HL-60/S4 (cell line): ENCODE data around the gene ZNF558.

ENCODE experiments used
- in situ Hi-C: fragments of 300-500 bp; cut with MboI; formaldehyde crosslinking; loops from 2 replicates; pipeline ENCODE4 v1.14.3; 2022; ENCODE audit warnings: low sequenced_read_pairs

The ZNF558 gene

DNA sequence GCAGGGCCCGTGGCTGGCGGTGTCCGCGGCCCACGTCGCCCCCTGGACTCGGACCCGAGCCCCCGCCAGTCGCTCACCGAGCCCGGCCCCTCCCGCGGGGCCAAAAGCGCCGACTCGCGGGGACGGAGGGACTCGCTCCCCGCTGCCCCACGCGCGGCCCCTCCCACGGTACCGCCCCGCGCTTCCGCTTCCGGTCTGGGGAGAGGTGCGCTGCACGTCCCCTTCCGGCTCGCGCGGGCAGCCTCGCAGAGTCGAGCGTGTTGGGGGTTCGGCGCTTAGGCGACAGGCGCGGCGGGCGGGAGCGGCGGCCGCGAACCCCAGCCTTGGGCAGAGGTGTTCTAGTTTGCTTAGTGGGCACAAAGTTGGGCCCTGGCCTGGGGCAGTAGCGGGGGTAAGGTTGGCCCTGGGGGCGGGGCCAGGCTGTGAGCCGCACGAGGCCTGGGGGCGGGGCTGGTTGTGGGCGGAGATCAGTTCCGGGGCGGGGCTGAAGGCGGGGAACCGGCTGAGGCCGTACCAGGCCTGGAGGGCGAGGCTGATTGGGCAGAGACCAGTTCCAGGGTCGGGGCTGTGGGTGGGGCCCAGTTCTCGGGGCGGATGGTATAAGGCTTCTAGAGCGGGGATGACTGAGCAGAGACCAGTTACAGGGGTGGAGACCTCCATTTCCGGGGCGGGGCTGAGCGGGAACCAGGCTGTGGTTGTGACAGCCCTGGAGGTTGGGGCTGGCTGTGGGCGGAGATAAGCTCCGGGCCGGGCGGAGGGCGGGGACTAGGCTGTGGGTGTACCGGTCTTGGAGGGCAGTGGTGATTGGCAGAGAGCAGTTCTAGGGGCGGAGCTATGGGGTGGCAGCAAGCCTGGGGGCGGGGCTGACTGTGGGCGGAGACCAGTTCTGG, at the start of gene ZNF558, which contains the start of gene MBD3L1:
Gene ZNF558 (minus strand): TSS at position 173 of the 890 bp plus-strand sequence. CDS start 9,645 bp downstream, outside the sequence.
Gene MBD3L1 (plus strand): TSS at position 246 of the 890 bp plus-strand sequence. CDS start 10,302 bp downstream, outside the sequence.
- in situ Hi-C loops, result no loop called here

DNA sequence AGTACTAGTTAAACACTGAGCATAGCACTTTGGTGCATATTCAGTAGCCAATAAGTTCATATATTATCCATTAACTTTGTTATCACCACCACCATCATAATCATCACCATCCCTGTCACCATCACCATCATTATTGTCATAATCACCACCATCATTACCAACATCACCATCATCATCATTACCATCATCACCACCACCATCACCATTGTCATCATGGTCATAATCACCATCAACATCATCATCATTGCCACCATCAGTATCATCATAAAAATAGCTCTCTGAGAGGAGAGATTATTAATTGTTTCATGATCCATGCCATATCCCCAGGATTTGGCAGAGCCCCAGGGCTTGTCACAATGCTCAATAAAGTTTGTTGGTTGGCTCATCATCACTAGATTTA, 49.4 kb upstream of the ZNF558 start:
- in situ Hi-C loops, result no loop called here

DNA sequence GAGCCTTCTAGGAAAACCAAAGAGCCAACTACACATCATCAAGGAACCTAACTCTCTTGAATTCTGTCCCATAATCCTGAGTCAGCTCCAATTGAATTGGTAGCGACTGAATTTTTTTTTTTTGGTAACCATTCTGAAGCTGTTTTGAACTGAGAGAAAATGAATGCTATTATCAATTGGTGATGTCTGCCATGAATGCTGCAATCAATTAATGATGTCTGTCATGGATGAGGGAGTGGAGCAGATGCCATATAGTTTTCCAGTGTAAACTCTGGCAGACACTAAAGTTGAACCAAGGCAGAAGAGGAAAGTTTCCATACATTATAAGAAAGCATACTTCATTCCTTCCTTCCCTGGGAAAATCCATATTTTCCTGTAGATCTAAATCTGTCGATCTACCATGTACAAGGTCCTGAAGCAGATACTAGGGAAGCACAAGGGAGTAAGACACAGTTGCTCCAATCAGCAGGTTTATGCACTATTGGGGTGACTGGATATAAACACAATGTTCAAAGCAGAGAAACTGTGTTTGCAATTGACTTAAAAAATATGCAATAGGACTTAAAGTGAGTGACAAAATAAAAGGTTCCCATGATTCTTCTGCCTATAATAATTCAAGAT, 48.9 kb upstream of the ZNF558 start:
- in situ Hi-C loops, result no loop called here

DNA sequence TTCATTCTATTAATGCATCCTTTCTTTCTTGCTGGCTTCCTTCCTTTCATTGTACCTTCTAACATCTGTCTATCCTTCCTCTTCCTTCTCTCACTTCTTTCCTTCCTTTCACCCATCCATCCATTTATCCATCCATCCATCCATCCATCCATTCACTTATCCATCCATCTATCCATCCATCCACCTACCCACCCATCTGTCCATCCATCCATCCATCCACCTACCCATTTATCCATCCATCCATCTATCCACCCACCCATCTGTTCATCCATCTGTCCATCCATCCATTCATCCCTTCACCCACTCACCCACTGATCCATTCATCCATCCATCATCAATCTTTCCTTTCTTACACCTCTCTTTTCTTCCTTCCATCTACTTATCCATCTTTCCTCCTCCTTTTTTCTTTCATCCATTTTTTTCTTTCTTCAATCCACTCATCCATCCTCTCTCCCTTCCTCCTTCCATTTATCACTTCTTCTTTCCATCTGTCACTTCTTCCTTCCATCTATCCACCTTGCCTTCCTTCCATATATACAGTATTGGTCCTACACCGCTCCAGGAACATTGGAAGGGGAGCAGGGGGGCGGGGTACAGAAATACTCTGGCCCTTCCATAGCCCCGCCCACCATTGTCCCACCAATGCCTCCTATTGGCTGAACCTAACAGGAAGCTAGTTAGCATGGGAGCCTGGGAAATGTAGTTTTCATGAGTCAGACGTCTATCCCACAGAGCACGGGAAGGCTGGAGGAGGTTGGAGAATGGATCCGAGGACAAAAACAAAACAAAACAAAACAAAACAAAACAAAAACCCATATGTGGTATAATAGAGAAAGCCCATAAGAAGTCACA, 46.0 kb upstream of the ZNF558 start:
- in situ Hi-C loops, result no loop called here

DNA sequence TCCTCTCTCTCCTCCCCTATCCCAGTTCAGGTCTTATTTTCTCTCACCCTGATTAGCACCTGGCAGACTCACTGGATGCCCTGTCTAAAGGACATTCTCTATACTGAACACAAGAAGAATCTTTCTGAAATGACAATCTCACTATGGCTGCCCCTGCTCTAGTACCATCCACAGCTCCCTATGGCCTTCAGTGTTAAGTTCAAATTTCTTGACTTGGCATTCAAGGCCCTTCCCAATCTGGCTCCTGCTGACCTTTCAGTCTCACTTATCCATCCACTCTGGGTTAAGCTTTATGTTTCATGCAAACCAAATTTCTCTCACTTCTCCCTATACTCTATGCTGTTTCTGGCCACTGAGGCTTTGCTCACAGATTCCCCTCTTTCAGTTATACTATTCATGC, 34.2 kb upstream of the ZNF558 start:
- in situ Hi-C loops, result no loop called here

DNA sequence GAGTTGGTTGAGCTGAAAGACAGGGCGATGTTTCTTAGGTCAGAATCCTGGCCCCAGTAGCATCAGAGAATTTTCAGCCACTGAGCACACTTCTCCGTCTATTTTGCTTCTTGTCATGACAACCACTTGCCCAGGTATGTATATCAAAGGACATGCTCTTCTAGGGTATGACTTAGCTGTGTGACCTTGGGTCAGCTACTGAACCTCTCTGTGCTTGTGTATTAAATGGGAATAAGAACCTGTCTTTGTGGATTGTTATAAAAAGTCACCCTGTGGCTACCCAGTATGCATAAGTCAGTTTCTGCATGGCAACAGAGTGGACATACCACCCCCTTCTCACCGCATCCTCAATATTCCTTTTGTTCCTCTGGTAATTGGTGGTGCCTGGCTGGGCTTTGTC, 26.2 kb upstream of the ZNF558 start:
- in situ Hi-C loops, result no loop called here

DNA sequence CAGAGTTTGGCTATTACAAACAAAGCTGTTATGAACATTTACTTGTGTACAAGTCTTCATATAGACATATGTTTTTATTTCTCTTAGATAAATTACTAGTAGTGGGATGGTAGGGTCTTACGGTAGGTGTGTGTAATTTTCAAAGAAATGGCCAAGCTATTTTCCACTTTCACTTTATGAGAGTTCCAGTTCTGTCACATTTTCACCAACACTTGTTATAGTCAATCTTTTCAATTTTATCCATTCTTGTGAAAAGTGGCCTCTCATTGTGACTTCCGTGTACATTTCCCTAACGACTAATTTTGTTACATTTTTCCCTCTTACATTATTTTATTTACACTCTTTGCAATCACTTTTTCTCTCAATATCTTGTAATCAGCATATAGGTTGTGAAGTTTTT, 18.4 kb upstream of the ZNF558 start:
- in situ Hi-C loops, result no loop called here

DNA sequence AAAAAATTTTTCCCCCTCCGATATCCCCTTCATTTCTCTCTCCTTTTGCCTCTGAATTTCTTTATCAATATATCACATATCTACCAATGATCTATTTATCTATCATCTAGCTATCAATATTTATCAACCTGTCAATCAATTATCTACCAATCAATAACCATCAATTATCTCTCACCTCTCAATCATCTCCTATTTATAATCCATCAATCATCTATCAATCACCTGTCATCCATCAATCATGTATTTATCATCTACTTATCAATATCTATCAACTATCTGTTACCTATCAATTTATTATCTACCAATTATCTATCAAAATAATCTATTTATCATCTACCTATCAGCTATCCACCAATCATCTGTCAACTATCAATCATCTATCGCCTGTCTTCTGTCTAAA, 17.1 kb upstream of the ZNF558 start:
- in situ Hi-C loops, result no loop called here

DNA sequence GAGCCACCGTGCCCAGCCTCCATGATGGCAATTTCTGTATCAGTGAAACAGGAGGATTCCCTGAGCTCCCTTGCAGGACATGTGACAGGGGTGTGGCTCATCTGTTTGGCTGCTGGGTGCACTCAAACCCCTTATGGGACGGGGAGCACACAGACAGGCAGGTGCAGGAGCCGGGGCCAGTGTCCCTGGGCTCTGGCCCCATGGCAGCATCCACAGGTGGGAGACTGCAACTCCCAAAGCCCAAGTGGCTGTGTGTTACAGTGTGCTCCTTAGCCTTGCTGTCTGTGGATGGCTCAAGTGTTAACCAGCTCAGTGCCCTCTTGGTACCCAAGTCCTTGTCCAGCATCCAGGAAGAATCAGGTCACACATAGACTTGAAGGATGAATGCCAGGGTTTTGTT, 14.7 kb upstream of the ZNF558 start:
- in situ Hi-C loops, result no loop called here

DNA sequence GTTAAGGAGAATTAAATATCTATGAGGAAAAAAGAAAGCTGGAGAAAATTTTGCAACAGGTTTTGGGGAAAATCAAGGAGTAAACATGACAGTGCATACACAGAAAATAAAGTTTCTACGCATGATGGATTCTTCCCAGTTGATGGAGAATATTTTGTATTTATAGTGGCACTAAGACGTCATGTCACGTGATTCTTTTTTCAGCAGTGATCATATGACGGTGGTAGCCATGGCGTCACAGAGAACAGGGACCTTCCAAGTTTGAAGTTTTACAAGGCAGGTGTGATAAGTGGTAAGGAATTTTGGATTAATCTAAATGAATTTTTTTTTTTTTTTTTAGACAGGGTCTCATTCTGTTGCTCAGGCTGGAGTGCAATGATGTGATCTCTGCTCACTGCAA, 8.6 kb upstream of the ZNF558 start:
- in situ Hi-C loops, result no loop called here

DNA sequence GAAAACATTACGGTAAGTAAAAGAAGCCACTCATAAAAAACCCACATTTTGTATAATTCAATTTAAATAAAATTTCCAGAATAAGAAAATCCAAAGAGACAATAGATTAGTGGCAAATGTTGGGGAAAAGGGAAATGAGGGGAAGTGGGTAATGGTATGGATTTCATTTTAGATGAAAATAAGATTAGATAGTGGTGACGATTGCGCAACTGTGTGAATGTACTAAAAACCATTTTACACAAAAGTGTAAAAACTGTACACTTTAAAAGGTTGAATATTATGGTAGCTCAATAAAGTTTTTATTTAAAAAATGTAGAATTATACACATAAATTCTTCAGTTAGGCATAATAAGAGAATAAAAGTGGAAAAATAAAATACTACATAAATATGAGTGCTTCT, 3.8 kb upstream of the ZNF558 start:
- in situ Hi-C loops, result no loop called here

DNA sequence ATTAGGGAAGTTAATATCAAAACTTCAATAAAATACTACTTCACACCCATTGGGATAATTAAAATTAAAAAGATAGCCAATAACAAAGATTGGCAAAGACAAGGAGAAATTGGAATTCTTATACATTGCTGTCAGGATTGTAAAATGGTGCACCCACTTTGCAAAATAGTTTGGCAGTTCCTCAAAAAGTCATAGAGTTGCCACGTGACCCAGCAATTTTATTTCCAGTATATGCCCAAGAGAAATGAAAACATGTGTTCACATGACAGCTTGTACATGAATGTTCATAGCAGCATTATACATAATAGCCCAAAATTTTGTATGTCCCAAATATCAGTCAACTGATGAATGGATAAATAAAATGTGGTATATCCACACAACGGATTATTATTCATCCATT, 3.3 kb upstream of the ZNF558 start:
- in situ Hi-C loops, result no loop called here

DNA sequence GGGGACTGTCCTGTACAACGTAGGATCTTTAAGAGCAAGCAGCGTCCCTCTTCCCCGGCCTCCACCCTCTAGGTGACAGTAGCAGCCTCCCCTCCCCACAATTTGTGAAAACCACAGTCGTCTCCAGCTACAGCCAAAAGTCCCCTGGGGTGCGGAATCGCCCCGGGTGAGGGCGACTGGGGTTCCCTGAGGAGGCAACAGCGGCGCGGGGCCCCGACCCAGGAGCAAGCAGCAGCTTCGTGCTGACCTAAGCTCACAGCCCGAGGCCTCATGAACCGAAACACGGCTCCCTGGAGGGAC, 322 bp downstream of the ZNF558 start:
- in situ Hi-C loops, result no loop called here

DNA sequence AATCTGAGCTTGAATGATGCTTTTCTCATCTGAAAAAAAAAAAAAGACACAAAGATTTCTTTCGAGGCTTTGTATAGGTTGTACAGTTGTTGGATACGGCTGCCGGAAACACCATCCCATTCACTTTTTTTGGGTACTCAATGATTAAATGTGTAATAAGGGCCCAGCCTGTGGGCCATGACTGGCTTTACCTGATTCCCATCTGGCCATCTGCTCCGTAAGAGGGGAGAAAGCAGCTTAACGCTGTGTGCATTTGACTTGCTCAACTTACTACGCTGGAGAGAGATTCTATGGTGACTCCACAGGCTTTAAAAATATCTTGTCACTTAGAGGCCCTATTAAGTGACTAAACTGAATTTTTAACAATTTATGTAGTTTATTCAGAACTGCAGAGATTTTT, 731 bp downstream of the ZNF558 start:
- in situ Hi-C loops, result no loop called here

DNA sequence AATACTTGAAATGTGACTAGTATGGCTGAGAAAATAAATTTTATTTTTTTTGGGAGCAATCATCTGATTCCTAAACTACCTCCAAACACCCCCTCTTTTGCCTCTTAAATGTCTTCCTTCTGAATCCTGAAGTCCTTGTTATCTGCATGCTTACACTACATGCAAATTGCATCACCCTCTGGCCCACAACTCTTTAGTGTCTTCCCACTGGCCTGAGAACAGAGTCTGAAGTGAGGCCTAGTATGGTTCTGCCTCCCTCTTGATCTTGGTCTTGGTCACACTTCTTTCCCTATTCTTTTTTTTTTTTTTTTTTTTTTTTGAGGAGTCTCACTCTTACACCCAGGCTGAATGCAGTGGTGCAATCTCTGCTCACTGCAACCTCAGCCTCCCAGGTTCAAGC, 4.8 kb downstream of the ZNF558 start:
- in situ Hi-C loops, result no loop called here

DNA sequence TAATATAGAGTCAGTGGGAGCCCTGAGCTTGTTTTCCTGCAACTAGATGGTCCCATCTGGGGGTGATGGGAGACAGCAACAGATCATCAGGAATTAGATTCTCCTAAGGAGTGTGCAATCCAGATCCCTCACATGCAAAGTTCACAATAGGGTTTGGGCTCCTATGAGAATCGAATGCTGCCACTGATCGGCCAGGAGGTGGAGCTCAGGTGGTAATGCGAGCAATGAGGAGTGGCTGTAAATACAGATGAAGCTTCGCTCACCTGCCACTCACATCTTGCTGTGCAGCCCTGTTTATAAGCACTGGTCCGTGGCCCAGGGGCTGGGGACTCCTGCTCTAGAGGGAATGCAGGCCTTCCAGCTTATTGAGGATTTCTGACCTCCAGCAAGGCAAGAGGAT, 5.7 kb downstream of the ZNF558 start:
- in situ Hi-C loops, result no loop called here

DNA sequence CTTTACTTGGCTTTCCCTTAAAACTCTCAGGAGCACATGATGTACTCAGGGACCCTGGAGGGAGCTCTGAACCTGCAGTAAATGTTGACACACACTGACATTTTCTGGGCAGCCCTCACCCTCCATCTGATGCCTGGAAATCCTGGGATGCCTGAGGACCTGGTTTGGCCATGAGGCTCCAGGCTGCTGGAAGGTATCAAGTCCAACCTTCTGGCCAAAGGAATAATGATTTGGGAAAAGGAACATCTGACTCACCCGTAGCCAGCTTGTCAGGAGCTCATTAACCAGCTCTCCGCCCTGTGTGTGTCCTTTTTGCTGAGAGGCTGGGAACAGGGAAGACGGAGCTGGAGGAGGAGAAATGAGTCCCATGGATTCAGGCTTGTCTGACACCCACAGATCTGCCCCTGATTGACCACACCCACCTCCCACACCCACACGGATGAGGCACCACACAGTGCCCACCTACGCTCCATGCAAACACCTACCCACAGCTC, 10.3 kb downstream of the ZNF558 start:
- in situ Hi-C loops, result no loop called here

DNA sequence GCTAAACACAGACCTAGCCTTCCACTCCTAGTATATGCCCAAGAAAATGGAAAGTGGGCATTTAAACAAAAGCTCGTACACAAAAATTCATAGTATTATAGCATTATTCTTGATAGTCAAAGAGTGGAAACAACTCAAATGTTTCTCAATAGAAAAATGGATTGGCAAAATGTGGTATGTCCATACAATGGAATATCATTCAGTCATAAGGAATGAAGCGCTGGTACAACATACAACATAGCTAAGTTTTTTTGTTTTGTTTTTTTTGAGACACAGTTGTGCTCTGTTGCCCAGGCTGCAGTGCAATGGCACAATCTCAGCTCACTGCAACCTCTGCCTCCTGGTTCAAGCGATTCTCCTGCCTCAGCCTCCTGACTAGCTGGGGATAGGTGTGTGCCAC, 11.9 kb downstream of the ZNF558 start:
- in situ Hi-C loops, result no loop called here

DNA sequence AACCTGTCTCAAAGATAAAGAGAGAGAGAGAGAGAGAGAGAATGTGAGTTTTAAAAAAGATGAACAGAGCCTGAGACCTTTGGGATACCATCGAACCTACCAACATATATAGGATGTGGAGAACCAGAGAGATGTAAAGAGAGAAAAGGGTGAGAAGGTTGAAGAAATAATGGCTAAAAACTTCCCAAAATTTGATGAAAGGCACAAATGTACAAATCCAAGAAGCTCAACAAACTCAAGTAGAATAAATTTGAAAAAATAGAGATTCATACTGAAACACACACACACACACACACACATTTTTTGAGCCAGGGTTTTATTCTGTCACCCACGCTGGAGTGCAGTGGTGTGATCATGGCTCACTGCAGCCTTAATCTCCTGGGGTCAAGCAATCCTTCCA, 16.3 kb downstream of the ZNF558 start:
- in situ Hi-C loops, result no loop called here

DNA sequence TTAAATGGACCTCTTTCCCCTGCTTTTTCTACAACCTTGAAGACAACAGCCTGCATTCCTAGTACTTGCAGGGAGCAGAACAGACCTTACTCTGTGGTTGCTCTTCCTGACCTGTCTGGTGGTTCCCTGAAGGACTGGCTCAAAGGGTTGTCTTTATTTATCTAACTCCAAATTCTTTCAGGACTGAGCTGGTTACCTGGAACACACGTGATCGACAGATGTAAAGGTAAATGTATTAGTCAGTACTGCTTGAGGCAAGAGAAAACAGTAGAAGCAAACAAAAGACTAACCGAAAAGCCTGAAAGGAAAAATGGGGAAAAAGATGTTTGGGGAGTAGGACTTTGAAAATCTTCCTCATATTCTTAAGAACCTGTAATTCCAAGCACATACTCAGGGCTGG, 17.9 kb downstream of the ZNF558 start:
- in situ Hi-C loops, result no loop called here
